Mucosa of descending colon (tissue), 3 donors: ENCODE data around the gene SMARCD1. TPM values are rescaled to one million over a fixed set of nuclear protein-coding genes. Genes with fewer than 3 reads are reported as not detected.

Experiments used
- ATAC-seq: fragments of 200-7000 bp; cut with Tn5 transposase; one replicate; pipeline ENCODE4 v1.9.1; 2020; ENCODE audit warnings: mild to moderate bottlenecking, moderate library complexity
- DNase-seq, 3 donors: peaks; one replicate each; pipeline ENCODE4 v3.0.0-alpha.2; 2020
- H3K36me3 ChIP-seq: fragments of 200-600 bp; one replicate; pipeline ENCODE4 v1.8.0; 2021; ENCODE audit warnings: low read depth, mild to moderate bottlenecking
- H3K4me1 ChIP-seq: fragments of 200-600 bp; one replicate; pipeline ENCODE4 v1.8.0; 2021; ENCODE audit warnings: low read depth, mild to moderate bottlenecking
- H3K4me3 ChIP-seq: fragments of 200-600 bp; one replicate; pipeline ENCODE4 v1.8.0; 2021; ENCODE audit warnings: mild to moderate bottlenecking
- H3K9me3 ChIP-seq: fragments of 200-600 bp; one replicate; pipeline ENCODE4 v1.8.0; 2021; ENCODE audit warnings: mild to moderate bottlenecking
- intact Hi-C, 2 donors: fragments of 100-400 bp; cut with DNase I in 1 of 2; cut with micrococcal nuclease in 1 of 2; formaldehyde crosslinking; loops; one replicate each; pipeline versions ENCODE4 v1.11.0 to v1.11.1; 2022; cut with DNase I, micrococcal nuclease
- total RNA-seq, 3 donors: library from RNA; stranded (reverse); fragmentation: NEBNext Ultra II Directional in 2 of 3; extraction: Animal tissue kit (Norgen Biotek cat#: 25700) in 2 of 3; gene quantifications; one replicate each; pipeline versions ENCODE4 v1.2.1 to v1.2.4, GENCODE V29; 2021 to 2023
- TF ChIP-seq, protein P1 (sequence below): fragments of 200-600 bp; IDR thresholded peaks from one replicate; pipeline ENCODE4 v1.8.0; 2022; ENCODE audit warnings: antibody characterized with exemption, mild to moderate bottlenecking
- donor health status: DM: no; HTN: no; CAD: no; lungs with moderate emphysema.
- donor health status: DM: no; HTN: no; CAD: no.
- donor health status: DM: no; HTN: yes; CAD: no.

The SMARCD1 gene
- total RNA-seq, 3 donors from 2014 or later, result 34.2 to 44.9 (median 38.9) TPM

DNA sequence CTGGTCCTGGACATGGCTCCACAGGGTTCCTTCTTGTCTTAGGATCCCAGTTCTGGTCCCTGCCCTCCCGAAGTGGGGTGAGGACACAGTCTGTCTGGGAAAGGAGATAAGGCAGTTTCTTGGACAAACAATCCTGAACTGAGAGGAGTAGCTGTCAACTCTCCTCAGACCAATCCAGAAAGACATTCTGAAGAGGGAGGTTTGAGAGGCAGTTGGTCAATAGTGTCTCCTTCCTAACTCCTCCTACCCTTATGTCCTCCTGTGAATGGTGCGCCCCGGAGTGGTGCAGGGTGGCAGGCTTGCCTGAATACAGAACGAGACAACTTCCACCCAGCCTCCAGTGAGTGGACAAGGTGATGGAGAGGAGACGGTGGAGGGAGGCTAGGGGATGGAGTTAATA lies 43.2 kb upstream of the SMARCD1 start:
- TF ChIP-seq, protein P1, sequence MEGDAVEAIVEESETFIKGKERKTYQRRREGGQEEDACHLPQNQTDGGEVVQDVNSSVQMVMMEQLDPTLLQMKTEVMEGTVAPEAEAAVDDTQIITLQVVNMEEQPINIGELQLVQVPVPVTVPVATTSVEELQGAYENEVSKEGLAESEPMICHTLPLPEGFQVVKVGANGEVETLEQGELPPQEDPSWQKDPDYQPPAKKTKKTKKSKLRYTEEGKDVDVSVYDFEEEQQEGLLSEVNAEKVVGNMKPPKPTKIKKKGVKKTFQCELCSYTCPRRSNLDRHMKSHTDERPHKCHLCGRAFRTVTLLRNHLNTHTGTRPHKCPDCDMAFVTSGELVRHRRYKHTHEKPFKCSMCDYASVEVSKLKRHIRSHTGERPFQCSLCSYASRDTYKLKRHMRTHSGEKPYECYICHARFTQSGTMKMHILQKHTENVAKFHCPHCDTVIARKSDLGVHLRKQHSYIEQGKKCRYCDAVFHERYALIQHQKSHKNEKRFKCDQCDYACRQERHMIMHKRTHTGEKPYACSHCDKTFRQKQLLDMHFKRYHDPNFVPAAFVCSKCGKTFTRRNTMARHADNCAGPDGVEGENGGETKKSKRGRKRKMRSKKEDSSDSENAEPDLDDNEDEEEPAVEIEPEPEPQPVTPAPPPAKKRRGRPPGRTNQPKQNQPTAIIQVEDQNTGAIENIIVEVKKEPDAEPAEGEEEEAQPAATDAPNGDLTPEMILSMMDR, result no peak
- H3K4me3 ChIP-seq, result no peak overlapping the region
- ATAC-seq (no peak), DNase-seq (peak in 1 of 3 donors; percentile 5)
- intact Hi-C loops, result no loop called here
- no peaks in the 10 kb centered on the region for H3K4me1 ChIP-seq
- H3K9me3 ChIP-seq, result no peaks in the 10 kb centered on the region
- H3K36me3 ChIP-seq, result no peaks in the 10 kb centered on the region

- intact Hi-C loops, result no loop called here
- no peaks in the 10 kb centered on the region for H3K36me3 ChIP-seq
- DNase-seq, result peak in 1 of 3 donors; percentile 3
- ATAC-seq, result no peak
- TF ChIP-seq, protein P1, result no peak
- H3K9me3 ChIP-seq, result no peaks in the 10 kb centered on the region
- H3K4me3 ChIP-seq, result no peak overlapping the region
- H3K4me1 ChIP-seq, result no peaks in the 10 kb centered on the region
Measured at GRCh38 chr12:50042693-50043092, 42.4 kb upstream of the SMARCD1 start.

- Histone ChIP-seq H3K9me3 (no peaks in the 10 kb centered on the region), H3K4me3 (no peak overlapping the region), H3K4me1 (no peaks in the 10 kb centered on the region), H3K36me3 (no peaks in the 10 kb centered on the region)
- DNase-seq, result no peak
- no peak for ATAC-seq
- intact Hi-C loops, result no loop called here
- TF ChIP-seq, protein P1, result no peak
Measured at GRCh38 chr12:50043308-50043707, 41.8 kb upstream of the SMARCD1 start.

- TF ChIP-seq, protein P1, result no peak
- no peak overlapping the region for H3K4me3 ChIP-seq
- ATAC-seq (no peak), DNase-seq (peak in 1 of 3 donors; percentile 4)
- H3K4me1 ChIP-seq, result no peaks in the 10 kb centered on the region
- no peaks in the 10 kb centered on the region for H3K36me3 ChIP-seq
- H3K9me3 ChIP-seq, result no peaks in the 10 kb centered on the region
- intact Hi-C loops, result no loop called here
Measured at GRCh38 chr12:50043854-50044253, 41.3 kb upstream of the SMARCD1 start.

GRCh38 chr12:50047693-50048250 lies 37.4 kb upstream of the SMARCD1 start:
- H3K9me3 ChIP-seq, result no peaks in the 10 kb centered on the region
- no peaks in the 10 kb centered on the region for H3K36me3 ChIP-seq
- intact Hi-C loops, result no loop called here
- DNase-seq (no peak), ATAC-seq (no peak)
- TF ChIP-seq, protein P1, result no peak
- no peaks in the 10 kb centered on the region for H3K4me1 ChIP-seq
- no peak overlapping the region for H3K4me3 ChIP-seq
